NCI-H446 treated with DMSO at 0.1 percent for 48 hours (cell line): Measurements from ENCODE around the gene TMEM127.
"Not testable (repeated sequence)": the region's sequence is repeated elsewhere in the genome, so short reads cannot be mapped to it uniquely, and the experiment has no call there.

Source experiments
- DNase-seq: peaks from one replicate; lab custom pipeline; 2025; lab: John Stamatoyannopoulos, UW

TMEM127 gene, protein sequence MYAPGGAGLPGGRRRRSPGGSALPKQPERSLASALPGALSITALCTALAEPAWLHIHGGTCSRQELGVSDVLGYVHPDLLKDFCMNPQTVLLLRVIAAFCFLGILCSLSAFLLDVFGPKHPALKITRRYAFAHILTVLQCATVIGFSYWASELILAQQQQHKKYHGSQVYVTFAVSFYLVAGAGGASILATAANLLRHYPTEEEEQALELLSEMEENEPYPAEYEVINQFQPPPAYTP

GRCh38 chr2:96265840-96266679 lies at the start of gene TMEM127, which contains the start of gene CIAO1:
Gene TMEM127, minus strand, starts transcription at chr2:96265997. Its CDS starts 616 bp downstream, at chr2:96265381.
Gene CIAO1, plus strand, starts transcription at chr2:96266225. Its CDS starts 126 bp downstream, at chr2:96266351.
- peak; percentile 93 for DNase-seq

DNA sequence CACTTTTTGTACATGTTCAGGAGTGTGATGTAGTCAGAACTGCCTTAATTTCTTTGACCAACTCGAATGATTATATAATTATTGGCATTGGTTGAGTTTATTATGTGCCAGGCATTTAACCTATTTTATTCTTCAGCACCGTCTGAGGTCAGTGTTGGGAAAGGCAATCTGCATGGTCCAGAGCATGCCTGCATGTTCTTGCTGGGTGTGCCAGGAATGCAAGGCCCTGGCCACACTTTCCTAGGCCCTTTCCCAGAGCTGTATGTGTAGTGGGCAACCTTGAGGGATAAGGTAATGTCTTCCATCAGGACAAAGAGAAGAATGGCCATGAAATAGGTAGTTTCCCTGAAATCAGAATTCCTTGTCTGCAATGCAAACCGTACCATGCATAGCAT lies 49.2 kb upstream of the TMEM127 start:
- DNase-seq, result no peak

DNA sequence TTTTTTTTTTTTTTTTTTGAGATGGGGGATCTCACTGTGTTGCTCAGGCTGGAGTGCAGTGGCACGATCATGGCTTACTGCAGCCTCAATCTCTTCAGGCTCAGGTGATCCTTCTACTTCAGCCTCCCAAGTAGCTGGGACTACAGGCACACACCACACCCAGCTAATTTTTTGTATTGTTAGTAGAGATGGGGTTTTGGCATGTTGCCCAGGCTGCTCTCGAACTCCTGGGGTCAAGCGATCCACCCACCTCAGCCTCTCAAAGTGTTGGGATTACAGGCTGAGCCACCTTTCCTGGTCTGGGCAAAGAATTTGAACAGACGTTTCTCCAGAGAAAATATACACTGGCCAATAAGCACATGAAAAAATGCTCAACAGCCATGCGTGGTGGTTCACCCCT lies 42.5 kb upstream of the TMEM127 start:
- DNase-seq, result no peak

GRCh38 chr2:96306370-96306769 lies 40.6 kb upstream of the TMEM127 start:
- DNase-seq, result no peak

GRCh38 chr2:96305979-96306308 lies 40.1 kb upstream of the TMEM127 start:
- no peak for DNase-seq

GRCh38 chr2:96305091-96305978 lies 39.5 kb upstream of the TMEM127 start, which contains the start of gene SNRNP200:
Gene SNRNP200, minus strand, starts transcription at chr2:96305546. Its CDS starts 109 bp downstream, at chr2:96305437.
- DNase-seq, result peak; percentile 66

DNA sequence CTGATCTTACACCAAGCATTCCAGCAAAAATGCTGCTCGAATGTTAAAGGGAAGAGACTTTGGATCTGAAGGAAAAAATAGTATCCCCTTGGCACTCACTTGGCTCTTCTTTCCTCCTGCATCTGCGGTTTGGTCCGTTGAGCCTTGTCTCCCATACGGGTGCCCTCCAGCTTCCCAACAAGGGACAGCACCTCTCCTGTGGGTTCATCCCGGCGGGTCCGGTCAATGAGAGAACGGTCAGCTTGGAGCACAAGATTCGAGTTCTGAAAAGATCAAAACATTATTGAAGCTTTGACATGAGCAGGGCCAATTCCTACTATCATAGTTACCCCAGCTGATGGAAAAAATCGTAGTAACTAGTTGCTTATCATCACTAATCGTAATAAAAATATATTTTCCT lies 38.8 kb upstream of the TMEM127 start:
- no peak for DNase-seq

DNA sequence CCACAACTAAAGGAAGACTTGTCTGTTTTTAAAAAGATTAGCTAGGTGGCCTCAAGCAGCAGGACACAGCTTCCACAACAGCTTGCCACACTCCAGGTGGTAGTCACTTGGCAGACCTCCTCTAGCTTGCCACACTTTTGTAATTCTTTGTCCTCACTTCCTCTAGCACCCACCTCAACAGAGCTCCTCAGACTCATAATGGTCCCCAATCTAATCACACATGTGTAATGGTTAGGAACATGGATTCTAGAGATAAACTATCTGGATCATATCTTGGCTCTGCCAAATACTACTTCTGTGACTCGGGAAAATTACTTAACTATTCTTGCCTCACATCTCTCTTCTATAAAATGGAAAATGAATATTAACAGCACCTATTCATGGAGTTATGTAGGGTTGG lies 36.1 kb upstream of the TMEM127 start:
- DNase-seq, result no peak

DNA sequence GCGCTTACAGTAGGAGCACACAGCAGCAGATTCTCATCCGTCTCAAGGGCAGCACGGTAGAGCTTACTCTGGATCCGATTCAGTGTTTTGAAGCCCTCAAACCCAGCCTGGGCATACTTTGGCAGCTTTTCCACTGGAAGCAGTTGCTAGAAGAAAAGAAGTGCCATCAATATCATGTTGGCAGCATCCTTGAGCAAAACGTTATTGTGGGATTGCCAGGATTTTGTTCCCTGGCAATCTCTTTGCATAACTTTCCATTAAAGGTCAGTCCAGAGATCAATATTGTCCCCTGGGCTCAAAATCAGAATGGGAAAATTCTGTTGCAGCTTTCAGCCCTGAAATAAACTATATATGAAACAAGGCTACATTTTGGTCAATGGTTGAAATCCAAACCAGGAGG lies 31.1 kb upstream of the TMEM127 start:
- no peak for DNase-seq

DNA sequence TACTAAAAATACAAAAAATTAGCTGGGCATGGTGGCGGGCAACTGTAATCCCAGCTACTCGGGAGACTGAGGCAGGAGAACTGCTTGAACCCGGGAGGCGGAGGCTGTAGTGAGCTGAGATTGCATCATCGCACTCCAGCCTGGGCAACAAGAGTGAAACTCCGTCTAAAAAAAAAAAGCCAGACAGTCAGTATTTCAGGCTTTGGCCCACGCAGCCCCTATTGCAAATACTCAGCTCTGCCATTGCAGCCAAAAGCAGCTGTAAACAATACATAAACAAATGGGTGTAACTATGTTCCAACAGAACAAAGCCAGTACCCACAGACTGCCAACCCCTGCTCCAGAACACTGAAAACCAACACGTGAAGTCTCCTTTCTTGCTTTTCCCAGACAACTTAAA lies 28.5 kb upstream of the TMEM127 start:
- DNase-seq, result not testable (repeated sequence)

DNA sequence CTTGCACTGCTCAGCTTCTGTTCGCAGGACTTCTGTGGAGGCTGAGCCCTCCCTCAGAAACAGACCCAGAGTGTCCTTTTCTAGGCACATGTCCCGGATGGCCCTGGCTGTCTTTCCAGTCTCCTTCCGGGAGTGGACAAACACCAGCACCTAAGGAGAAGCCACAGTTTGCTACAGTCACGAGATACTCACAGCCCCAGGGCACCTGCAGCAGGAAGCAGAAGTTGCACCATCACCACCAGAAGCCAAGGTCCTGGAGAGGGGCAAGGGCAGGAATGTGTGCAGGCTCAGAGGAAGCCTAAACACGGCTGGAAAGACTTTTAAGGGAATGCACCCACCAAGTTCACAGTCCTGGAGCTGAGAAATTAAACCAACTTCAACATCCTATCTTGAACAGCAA lies 26.0 kb upstream of the TMEM127 start:
- no peak for DNase-seq

- DNase-seq, result no peak
These were observed 21.6 kb upstream of the TMEM127 start for GRCh38 chr2:96287273-96287856.

DNA sequence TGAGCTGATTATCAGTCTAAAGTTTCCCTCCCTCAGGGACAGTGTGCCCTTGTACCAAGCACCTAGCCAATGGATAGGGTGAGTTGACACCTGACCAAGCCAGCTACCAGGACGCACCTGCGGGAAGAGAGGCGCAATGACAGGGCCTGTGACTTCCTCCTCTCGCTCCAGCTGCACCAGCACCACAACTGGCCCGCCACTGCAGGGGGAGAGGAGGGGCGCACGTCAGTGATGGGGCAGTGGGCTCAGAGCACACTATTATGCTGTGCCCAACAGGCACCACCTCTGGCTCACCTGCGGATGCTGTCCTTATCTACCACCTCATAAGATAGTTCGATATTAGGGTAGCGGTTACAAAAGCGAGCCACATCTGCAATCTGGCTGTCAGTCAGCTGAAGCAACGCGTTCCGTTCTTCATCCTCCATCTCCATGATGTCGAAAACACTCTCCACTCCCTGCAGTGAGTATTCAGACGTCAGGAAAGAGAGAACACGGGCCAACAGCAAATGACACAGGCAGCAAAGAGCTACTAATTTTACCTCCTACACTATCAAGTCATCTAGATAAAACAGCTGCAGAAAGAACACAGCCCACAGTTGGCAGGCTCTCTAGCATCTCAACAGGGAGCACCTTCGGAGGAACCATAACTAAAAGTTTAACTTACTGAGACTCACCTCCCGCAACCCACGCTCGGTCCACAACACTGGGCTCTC lies 11.1 kb upstream of the TMEM127 start:
- DNase-seq, result no peak

DNA sequence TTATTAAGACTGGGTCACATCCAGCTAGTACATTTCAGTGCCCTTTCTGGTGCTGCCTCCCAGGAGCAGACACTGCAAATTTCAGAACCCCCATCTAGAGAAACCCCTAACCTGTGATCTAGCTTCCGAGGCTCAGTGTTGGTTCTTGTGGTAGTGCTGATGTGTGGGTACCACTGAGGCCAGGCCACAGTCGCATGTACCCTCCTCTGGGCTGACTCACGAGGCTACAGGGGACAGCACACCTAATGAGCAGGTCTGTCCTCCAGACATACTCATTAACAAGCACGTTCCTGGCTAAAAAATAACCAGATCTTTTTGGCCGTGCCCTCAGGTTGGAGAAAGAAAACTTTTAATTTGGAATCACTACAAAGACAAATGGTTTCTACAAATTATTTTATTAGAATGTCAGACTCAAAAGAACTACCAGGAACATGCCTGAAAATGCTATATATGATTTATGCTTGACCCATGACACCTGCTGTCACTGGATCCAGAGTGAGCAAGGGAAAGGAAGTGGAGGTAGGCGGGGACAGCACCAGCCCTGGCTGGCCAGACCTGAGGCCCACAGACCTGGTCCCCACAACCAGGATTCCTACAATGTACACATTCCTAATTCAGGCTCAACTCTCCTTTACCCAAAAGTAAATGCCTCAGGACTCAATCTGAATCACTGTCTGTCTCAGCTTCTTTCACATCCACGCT lies 8.7 kb upstream of the TMEM127 start:
- DNase-seq, result no peak

DNA sequence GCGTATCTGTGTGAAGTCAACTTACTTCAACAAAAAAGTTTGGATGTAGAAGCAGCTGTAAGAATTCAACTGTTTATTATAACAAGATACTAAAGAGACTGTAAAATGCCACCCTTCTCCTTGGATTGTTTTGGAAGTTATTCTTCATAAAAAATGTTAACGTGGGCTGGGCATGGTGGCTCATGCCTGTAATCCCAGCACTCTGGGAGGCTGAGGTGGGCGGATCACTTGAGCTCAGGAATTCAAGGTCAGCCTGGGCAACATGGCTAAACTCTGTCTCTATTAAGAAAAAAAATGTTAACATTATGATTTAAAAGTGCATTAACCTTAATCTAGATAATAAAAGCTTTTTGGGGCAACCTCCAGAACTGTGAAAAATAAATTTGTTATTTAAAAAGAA lies 8.0 kb upstream of the TMEM127 start:
- DNase-seq, result no peak

DNA sequence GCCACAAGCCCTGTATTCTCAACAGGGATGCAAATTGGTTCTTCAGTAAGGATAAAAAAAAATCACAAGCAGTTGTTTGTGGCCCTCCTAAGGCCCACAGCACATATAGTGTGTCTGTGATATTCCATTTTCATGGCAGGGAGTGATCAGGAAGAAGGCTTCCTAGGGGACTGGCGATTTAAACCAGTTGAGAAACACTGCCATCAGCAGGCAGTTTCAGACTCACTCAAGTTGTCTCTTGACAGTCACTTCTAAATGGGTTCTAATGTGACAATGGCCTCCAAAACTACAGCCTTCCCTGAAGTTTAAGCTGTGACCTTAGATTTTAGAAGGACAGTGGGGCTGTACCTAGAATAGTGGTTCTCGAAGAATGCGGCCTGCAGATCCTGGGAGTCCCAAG lies 6.2 kb upstream of the TMEM127 start:
- no peak for DNase-seq

DNA sequence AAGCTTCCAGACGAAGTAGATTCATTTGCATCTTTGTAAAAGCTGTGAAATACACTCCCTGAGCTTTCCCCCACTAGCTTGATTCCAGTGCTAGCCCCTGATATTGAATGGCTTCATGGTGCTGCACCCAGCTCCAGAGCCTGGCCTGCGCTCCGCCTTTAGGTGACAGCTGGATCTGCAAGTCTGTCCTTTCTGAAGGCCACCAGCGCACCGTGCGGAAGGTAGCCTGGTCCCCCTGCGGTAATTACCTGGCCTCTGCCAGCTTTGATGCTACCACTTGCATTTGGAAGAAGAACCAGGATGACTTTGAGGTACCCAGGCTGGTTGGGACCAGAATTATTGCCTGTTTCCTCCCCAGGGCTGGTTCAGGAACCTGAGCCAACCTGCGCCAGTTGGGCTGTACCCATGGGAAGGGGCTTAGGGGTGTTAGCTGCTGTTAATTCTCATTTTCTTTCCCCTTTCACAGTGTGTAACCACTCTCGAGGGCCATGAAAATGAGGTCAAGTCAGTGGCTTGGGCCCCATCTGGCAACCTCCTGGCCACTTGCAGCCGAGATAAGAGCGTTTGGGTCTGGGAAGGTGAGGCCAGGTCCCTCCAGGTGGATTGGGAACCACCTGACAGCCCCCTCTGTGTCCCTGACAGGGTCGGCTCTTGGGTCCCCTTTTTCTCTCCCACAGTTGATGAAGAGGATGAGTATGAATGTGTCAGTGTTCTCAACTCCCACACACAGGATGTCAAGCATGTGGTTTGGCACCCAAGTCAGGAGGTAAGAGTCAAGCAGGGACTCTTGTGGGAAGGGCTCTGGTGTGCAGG lies 1.6 kb upstream of the TMEM127 start:
- DNase-seq, result no peak

DNA sequence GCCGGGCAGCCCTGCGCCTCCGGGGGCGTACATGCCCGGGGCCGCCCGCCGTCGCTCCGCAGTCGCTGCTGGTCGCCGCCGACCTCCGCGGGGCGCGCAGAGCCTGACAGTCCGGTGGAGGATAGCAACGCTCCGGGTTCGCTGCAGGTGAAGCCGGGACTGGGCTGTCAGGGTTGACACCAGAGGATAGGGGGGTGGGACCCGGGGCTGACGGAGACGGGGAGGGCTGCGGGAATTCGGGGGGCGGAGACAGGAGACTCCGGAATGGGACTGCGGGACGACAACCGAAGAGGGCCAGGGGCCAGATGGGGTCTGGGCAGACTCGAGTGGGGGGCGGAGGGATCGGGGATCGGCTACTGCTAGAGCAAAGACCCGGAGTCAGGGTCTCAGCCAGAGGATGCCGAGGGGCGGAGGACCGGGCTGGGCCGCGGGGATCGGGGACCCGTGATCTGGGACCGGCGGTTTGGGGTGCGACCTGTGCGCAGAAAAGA lies 403 bp downstream of the TMEM127 start:
- no peak for DNase-seq

- no peak for DNase-seq
These were observed 995 bp downstream of the TMEM127 start for GRCh38 chr2:96264656-96265348.
